KMS-11 (cell line): ENCODE results near the gene SLC19A1.

ENCODE experiments used
- H2AFZ ChIP-seq: fragments of 200-600 bp; sonication (generic); 2 replicates; pipeline ENCODE4 v1.6.1; 2016; ENCODE audit warnings: antibody characterized with exemption, mixed run types, low read depth
- H3K27ac ChIP-seq: fragments of 200-600 bp; sonication (generic); 2 replicates; pipeline ENCODE4 v1.6.1; 2016; ENCODE audit warnings: mild to moderate bottlenecking, mixed run types
- H3K27me3 ChIP-seq: fragments of 200-600 bp; sonication (generic); 2 replicates; pipeline ENCODE4 v1.6.1; 2017; ENCODE audit warnings: mild to moderate bottlenecking, low read depth, mixed run types, moderate library complexity; ENCODE audit not compliant: insufficient read depth
- H3K36me3 ChIP-seq: fragments of 200-600 bp; sonication (generic); 2 replicates; pipeline ENCODE4 v1.6.1; 2017; ENCODE audit warnings: mild to moderate bottlenecking, mixed run types; ENCODE audit not compliant: insufficient read depth
- H3K4me1 ChIP-seq: fragments of 200-600 bp; sonication (generic); 2 replicates; pipeline ENCODE4 v1.6.1; 2016; ENCODE audit warnings: mild to moderate bottlenecking, low read depth, mixed run types; ENCODE audit not compliant: poor library complexity, severe bottlenecking
- H3K4me2 ChIP-seq: fragments of 200-600 bp; sonication (generic); 2 replicates; pipeline ENCODE4 v1.7.0; 2016; ENCODE audit warnings: mild to moderate bottlenecking, mixed run types
- H3K4me3 ChIP-seq: fragments of 200-600 bp; sonication (generic); IDR thresholded peaks from 2 replicates; pipeline ENCODE4 v1.6.1; 2017; ENCODE audit warnings: low read depth, low read length, mixed read lengths; ENCODE audit not compliant: insufficient read depth
- H3K79me2 ChIP-seq: fragments of 200-600 bp; sonication (generic); 2 replicates; pipeline ENCODE4 v1.6.1; 2016; ENCODE audit warnings: low read depth, mixed run types; ENCODE audit not compliant: insufficient read depth
- H3K9ac ChIP-seq: fragments of 200-600 bp; sonication (generic); 2 replicates; pipeline ENCODE4 v1.6.1; 2016; ENCODE audit warnings: mild to moderate bottlenecking, mixed run types
- H4K20me1 ChIP-seq: fragments of 200-600 bp; sonication (generic); 2 replicates; pipeline ENCODE4 v1.6.1; 2016; ENCODE audit warnings: mild to moderate bottlenecking, mixed run types; ENCODE audit not compliant: insufficient read depth
- CTCF ChIP-seq: fragments of 200-600 bp; sonication (generic); conservative IDR thresholded peaks from 2 replicates; pipeline ENCODE4 v1.6.1; 2017; ENCODE audit warnings: low read depth, mild to moderate bottlenecking, antibody characterized with exemption, low read length, moderate library complexity, mixed read lengths

Gene SLC19A1

GRCh38 chr21:45554477-45555175 is 12.4 kb upstream of the SLC19A1 start:
- Histone ChIP-seq H3K79me2 (no peaks in the 10 kb centered on the region), H3K36me3 (no peaks in the 10 kb centered on the region), H3K4me3 (peak overlapping the region; percentile 34), H2AFZ (peak overlapping the region; percentile 72), H3K4me1 (peaks cover 6% of the 10 kb centered on the region), H4K20me1 (no peaks in the 10 kb centered on the region), H3K27ac (peak overlapping the region; percentile 6; the same call in 1 of the 2 replicates), H3K4me2 (peak overlapping the region; percentile 97), H3K9ac (peak overlapping the region; percentile 33; the same call in 1 of the 2 replicates), H3K27me3 (peaks cover 23% of the 10 kb centered on the region; the same call in 1 of the 2 replicates)
- peak; percentile 70 for TF ChIP-seq CTCF

DNA sequence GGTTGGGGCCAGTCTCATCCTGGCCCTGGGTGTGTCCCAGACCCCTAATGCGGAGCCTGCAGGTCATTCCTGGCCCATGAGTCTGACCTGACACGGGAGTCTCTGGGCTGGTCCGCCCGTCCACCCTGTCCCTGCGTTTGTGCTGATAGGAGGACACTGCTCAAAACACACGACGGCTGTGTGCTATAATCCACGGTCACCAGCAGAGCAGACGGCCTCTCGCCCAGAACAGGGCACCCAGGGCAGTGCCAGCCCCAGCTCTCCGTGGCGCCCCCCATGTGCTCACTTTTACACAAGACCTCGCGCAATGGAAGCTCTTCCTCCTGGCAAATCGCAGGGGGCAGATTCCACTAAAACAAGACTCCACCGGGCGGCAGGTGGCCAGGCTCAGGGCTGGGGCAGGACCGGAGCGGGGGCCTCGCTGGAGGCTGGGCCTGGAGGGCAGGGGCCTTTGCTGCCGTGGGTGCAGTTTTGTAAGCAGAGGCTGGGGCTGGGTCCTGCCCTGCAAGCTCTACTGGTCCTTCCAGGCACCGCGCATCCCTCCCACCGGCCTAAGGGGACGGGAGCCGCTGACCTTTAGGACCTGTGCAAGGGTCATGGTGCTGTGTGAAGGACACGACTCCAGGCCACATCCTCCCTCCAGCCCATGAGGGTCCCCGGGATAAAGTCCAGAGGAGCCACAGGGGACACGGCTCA is 10.6 kb upstream of the SLC19A1 start:
- Histone ChIP-seq H4K20me1 (no peaks in the 10 kb centered on the region), H2AFZ (no peak overlapping the region), H3K36me3 (no peaks in the 10 kb centered on the region), H3K79me2 (no peaks in the 10 kb centered on the region), H3K9ac (no peak overlapping the region), H3K4me2 (no peak overlapping the region), H3K27me3 (peaks cover 29% of the 10 kb centered on the region; the same call in 1 of the 2 replicates), H3K27ac (no peak overlapping the region), H3K4me1 (peaks cover 6% of the 10 kb centered on the region), H3K4me3 (no peak overlapping the region)
- no peak for TF ChIP-seq CTCF

DNA sequence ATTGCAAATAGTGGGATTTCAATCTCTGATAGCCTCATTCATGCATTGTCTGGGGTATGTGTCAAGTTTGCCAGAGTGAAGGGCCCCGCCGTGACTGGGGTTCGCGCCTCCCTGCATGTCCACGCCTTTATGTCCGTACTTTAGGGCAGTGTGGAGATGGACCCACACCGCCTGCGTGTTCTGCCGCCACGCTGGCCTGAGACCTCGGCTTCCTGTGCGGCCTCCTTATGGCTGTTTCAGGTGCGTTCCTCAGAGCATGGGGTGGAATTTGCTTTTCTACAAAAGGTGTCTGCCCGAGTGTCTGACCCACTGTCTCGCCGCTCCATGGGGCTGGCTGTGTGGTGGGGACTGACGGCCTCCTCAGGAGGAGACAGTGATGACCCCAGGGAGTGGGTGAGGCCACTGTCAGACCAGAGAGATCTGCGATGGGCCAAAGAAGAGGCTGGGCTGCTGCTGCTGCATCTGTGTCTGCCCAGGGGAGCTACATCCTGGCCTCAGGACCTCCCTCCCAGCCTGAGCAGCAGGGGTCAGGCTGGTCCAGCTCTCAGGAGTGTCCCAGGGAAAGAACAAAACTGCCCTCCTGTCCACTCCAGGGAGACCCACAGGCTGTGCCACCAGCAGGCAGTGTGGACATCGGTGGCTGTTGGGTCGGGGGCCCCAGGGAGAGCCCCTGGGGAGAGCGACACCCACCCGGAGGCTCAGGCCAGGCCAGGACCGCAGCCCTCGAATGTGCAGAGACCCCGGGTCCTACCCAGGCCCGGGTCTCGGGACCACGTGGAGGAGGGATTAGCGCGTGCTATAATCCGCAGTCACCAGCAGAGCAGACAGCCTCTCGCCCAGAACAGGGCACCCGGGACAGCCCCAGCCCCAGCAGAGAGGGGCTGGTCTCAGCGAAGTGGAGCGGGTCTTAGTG is 9.8 kb upstream of the SLC19A1 start:
- peaks cover 6% of the 10 kb centered on the region for H3K4me1 ChIP-seq
- H3K9ac ChIP-seq = no peak overlapping the region
- no peak for TF ChIP-seq CTCF
- no peak overlapping the region for H3K27ac ChIP-seq
- no peak overlapping the region for H3K4me3 ChIP-seq
- no peaks in the 10 kb centered on the region for H3K79me2 ChIP-seq
- H3K27me3 ChIP-seq = peaks cover 33% of the 10 kb centered on the region; the same call in 1 of the 2 replicates
- no peak overlapping the region for H2AFZ ChIP-seq
- no peaks in the 10 kb centered on the region for H3K36me3 ChIP-seq
- no peak overlapping the region for H3K4me2 ChIP-seq
- no peaks in the 10 kb centered on the region for H4K20me1 ChIP-seq

DNA sequence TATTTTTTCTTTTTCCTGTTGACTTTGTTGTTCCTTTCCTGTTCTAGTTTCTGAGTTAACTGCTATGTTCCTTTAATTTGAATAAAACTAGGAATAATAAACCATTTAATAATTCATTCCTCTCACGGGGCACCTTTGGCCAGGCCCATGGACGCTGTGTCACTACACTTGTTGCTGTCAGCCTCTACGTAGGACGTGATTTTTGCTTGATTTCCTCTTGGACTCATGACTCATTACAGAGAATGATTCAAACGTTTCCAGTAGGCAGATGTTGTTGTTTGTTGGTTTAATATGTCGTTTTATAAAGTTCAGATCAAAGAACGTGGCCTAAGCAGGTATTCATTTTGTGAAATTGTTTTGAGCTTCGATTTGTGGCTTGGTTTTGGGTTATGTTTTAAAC is 9.1 kb upstream of the SLC19A1 start:
- Histone ChIP-seq H3K36me3 (no peaks in the 10 kb centered on the region), H3K9ac (no peak overlapping the region), H2AFZ (no peak overlapping the region), H3K4me2 (no peak overlapping the region), H3K4me1 (peaks cover 6% of the 10 kb centered on the region), H3K27me3 (peaks cover 35% of the 10 kb centered on the region; the same call in 1 of the 2 replicates), H4K20me1 (no peaks in the 10 kb centered on the region), H3K4me3 (no peak overlapping the region), H3K27ac (no peak overlapping the region), H3K79me2 (no peaks in the 10 kb centered on the region)
- no peak for TF ChIP-seq CTCF
